Measurements from ENCODE around the gene SRGN.

SRGN gene

GRCh38 chr10:69052736-69053135 lies 35.2 kb upstream of the SRGN start:
- Histone ChIP-seq H3K36me3 (ENCODE audit: insufficient read depth, low read length) (no peaks in the 10 kb centered on the region), H3K27me3 (ENCODE audit: insufficient read depth, low read length) (no peaks in the 10 kb centered on the region), H2AFZ (ENCODE audit: low read length) (no peak overlapping the region), H3K9me3 (ENCODE audit: low read length) (no peaks in the 10 kb centered on the region), H3K9ac (ENCODE audit: low read length) (no peak overlapping the region), H3F3A (ENCODE audit: insufficient read depth, low read length) (no peaks in the 10 kb centered on the region), H3K79me2 (ENCODE audit: insufficient read depth, low read length) (no peaks in the 10 kb centered on the region), H3K9me2 (ENCODE audit: low read depth, low read length) (no peaks in the 10 kb centered on the region), H3K4me2 (ENCODE audit: low read length) (no peak overlapping the region), H3K4me3 (ENCODE audit: low read depth, low read length, poor library complexity, severe bottlenecking) (no peak overlapping the region), H3K27ac (ENCODE audit: low read depth, low read length, poor library complexity, severe bottlenecking) (no peak overlapping the region), H4K20me1 (ENCODE audit: insufficient read depth, low read length) (no peaks in the 10 kb centered on the region), H3K4me1 (ENCODE audit: insufficient read depth, low read length, severe bottlenecking) (peaks cover 37% of the 10 kb centered on the region)
- TF ChIP-seq CTCF (IDR thresholded peaks at IDR 0.05; ENCODE audit: low read length) (no peak), EZH2 (IDR thresholded peaks at IDR 0.05; ENCODE audit: borderline replicate concordance, low read length) (no peak)

- no peaks in the 10 kb centered on the region for H3K9me3 ChIP-seq (ENCODE audit: low read length)
- H3K27ac ChIP-seq (ENCODE audit: low read depth, low read length, poor library complexity, severe bottlenecking): no peak overlapping the region
- no peaks in the 10 kb centered on the region for H3K36me3 ChIP-seq (ENCODE audit: insufficient read depth, low read length)
- no peak overlapping the region for H2AFZ ChIP-seq (ENCODE audit: low read length)
- no peak overlapping the region for H3K9ac ChIP-seq (ENCODE audit: low read length)
- H3F3A ChIP-seq (ENCODE audit: insufficient read depth, low read length): no peaks in the 10 kb centered on the region
- peaks cover 19% of the 10 kb centered on the region for H3K4me1 ChIP-seq (ENCODE audit: insufficient read depth, low read length, severe bottlenecking)
- no peak overlapping the region for H3K4me3 ChIP-seq (ENCODE audit: low read depth, low read length, poor library complexity, severe bottlenecking)
- H3K4me2 ChIP-seq (ENCODE audit: low read length): no peak overlapping the region
- H3K9me2 ChIP-seq (ENCODE audit: low read depth, low read length): no peaks in the 10 kb centered on the region
- TF ChIP-seq EZH2 (IDR thresholded peaks at IDR 0.05; ENCODE audit: borderline replicate concordance, low read length) (no peak), CTCF (IDR thresholded peaks at IDR 0.05; ENCODE audit: low read length) (no peak)
- H4K20me1 ChIP-seq (ENCODE audit: insufficient read depth, low read length): no peaks in the 10 kb centered on the region
- no peaks in the 10 kb centered on the region for H3K27me3 ChIP-seq (ENCODE audit: insufficient read depth, low read length)
- no peaks in the 10 kb centered on the region for H3K79me2 ChIP-seq (ENCODE audit: insufficient read depth, low read length)
These were observed 32.7 kb upstream of the SRGN start for GRCh38 chr10:69055241-69055640.

- Histone ChIP-seq H3K9me2 (ENCODE audit: low read depth, low read length) (no peaks in the 10 kb centered on the region), H3K4me2 (ENCODE audit: low read length) (no peak overlapping the region), H3K79me2 (ENCODE audit: insufficient read depth, low read length) (no peaks in the 10 kb centered on the region), H4K20me1 (ENCODE audit: insufficient read depth, low read length) (no peaks in the 10 kb centered on the region), H3K9me3 (ENCODE audit: low read length) (no peaks in the 10 kb centered on the region), H3K4me1 (ENCODE audit: insufficient read depth, low read length, severe bottlenecking) (peaks cover 19% of the 10 kb centered on the region), H2AFZ (ENCODE audit: low read length) (no peak overlapping the region), H3K4me3 (ENCODE audit: low read depth, low read length, poor library complexity, severe bottlenecking) (no peak overlapping the region), H3K27ac (ENCODE audit: low read depth, low read length, poor library complexity, severe bottlenecking) (no peak overlapping the region), H3K9ac (ENCODE audit: low read length) (no peak overlapping the region), H3K27me3 (ENCODE audit: insufficient read depth, low read length) (no peaks in the 10 kb centered on the region; the same call in 1 of the 2 replicates), H3K36me3 (ENCODE audit: insufficient read depth, low read length) (no peaks in the 10 kb centered on the region), H3F3A (ENCODE audit: insufficient read depth, low read length) (no peaks in the 10 kb centered on the region)
- TF ChIP-seq CTCF (IDR thresholded peaks at IDR 0.05; ENCODE audit: low read length): no peak
- TF ChIP-seq EZH2 (IDR thresholded peaks at IDR 0.05; ENCODE audit: borderline replicate concordance, low read length): no peak
These were observed 31.8 kb upstream of the SRGN start for GRCh38 chr10:69056129-69056528.
